Measurements from ENCODE around the gene STK32B. TPM values are rescaled to one million over a fixed set of nuclear protein-coding genes. Genes with fewer than 3 reads are reported as not detected.

STK32B gene
- total RNA-seq, 3 donors from 2014 or later, result 2.2 to 5.0 (median 4.6) TPM

- H3K4me1 ChIP-seq, result no peaks in the 10 kb centered on the region
- no peaks in the 10 kb centered on the region for H3K9me3 ChIP-seq
- H3K27ac ChIP-seq, result no peak overlapping the region
- no peaks in the 10 kb centered on the region for H3K27me3 ChIP-seq
- TF ChIP-seq POLR2A (IDR thresholded peaks at IDR 0.05) (no peak), POLR2AphosphoS5 (IDR thresholded peaks at IDR 0.05) (no peak)
- TF ChIP-seq, protein P1, sequence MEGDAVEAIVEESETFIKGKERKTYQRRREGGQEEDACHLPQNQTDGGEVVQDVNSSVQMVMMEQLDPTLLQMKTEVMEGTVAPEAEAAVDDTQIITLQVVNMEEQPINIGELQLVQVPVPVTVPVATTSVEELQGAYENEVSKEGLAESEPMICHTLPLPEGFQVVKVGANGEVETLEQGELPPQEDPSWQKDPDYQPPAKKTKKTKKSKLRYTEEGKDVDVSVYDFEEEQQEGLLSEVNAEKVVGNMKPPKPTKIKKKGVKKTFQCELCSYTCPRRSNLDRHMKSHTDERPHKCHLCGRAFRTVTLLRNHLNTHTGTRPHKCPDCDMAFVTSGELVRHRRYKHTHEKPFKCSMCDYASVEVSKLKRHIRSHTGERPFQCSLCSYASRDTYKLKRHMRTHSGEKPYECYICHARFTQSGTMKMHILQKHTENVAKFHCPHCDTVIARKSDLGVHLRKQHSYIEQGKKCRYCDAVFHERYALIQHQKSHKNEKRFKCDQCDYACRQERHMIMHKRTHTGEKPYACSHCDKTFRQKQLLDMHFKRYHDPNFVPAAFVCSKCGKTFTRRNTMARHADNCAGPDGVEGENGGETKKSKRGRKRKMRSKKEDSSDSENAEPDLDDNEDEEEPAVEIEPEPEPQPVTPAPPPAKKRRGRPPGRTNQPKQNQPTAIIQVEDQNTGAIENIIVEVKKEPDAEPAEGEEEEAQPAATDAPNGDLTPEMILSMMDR (IDR thresholded peaks at IDR 0.05), result no peak
- H3K36me3 ChIP-seq, result no peaks in the 10 kb centered on the region
- no peak overlapping the region for H3K4me3 ChIP-seq
- peak in 1 of 2 donors; percentile 30 for DNase-seq (ENCODE audit: low spot score in 2 of 2)
- intact Hi-C loops (cut with DNase I; ENCODE audit: low total_unique reads), result no loop called here
Measured at GRCh38 chr4:5471206-5471605, 419.9 kb downstream of the STK32B start.

DNA sequence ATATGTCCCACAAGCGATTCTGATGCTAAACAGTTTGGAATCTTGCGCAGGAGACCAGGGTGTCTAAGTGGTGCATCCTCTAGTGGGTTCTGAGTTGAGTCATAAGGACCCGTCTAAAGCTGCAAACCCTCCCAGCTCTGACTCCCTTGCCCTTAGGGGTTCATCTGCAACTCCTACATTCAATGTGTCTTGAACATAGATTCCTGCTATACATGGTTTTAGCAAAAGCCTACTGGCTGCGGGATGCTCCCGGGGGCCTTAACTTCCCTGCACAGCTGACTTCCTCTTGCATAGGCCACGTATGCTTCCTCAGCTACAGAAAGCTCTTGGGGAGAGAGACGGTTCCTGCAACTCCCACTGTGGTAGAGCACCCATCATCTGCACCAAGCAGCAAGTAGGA, 420.4 kb downstream of the STK32B start:
- no peak for DNase-seq (ENCODE audit: low spot score in 2 of 2)
- no peaks in the 10 kb centered on the region for H3K27me3 ChIP-seq
- no peak for TF ChIP-seq POLR2A (IDR thresholded peaks at IDR 0.05)
- TF ChIP-seq, protein P1 (IDR thresholded peaks at IDR 0.05), result no peak
- TF ChIP-seq POLR2AphosphoS5 (IDR thresholded peaks at IDR 0.05), result no peak
- H3K9me3 ChIP-seq, result no peaks in the 10 kb centered on the region
- H3K4me1 ChIP-seq, result no peaks in the 10 kb centered on the region
- no peak overlapping the region for H3K4me3 ChIP-seq
- H3K36me3 ChIP-seq, result no peaks in the 10 kb centered on the region
- intact Hi-C loops (cut with DNase I; ENCODE audit: low total_unique reads), result no loop called here
- H3K27ac ChIP-seq, result no peak overlapping the region

GRCh38 chr4:5472160-5472591, 420.9 kb downstream of the STK32B start:
- Histone ChIP-seq H3K4me1 (no peaks in the 10 kb centered on the region), H3K27ac (no peak overlapping the region), H3K4me3 (no peak overlapping the region), H3K9me3 (no peaks in the 10 kb centered on the region), H3K27me3 (no peaks in the 10 kb centered on the region), H3K36me3 (no peaks in the 10 kb centered on the region)
- TF ChIP-seq, protein P1 (IDR thresholded peaks at IDR 0.05), result no peak
- TF ChIP-seq POLR2A (IDR thresholded peaks at IDR 0.05), result no peak
- no peak for TF ChIP-seq POLR2AphosphoS5 (IDR thresholded peaks at IDR 0.05)
- peak in 1 of 2 donors; percentile 0 for DNase-seq (ENCODE audit: low spot score in 2 of 2)
- intact Hi-C loops (cut with DNase I; ENCODE audit: low total_unique reads), result no loop called here

- H3K27me3 ChIP-seq, result no peaks in the 10 kb centered on the region
- no peaks in the 10 kb centered on the region for H3K4me1 ChIP-seq
- intact Hi-C loops (cut with DNase I; ENCODE audit: low total_unique reads), result no loop called here
- H3K4me3 ChIP-seq, result no peak overlapping the region
- TF ChIP-seq POLR2AphosphoS5 (IDR thresholded peaks at IDR 0.05), result no peak
- no peak for TF ChIP-seq POLR2A (IDR thresholded peaks at IDR 0.05)
- TF ChIP-seq, protein P1 (IDR thresholded peaks at IDR 0.05), result no peak
- no peaks in the 10 kb centered on the region for H3K36me3 ChIP-seq
- no peak overlapping the region for H3K27ac ChIP-seq
- DNase-seq (ENCODE audit: low spot score in 2 of 2), result no peak
- peaks cover 0 to 6% of the 10 kb centered on the region in 2 donors for H3K9me3 ChIP-seq
Measured at GRCh38 chr4:5473125-5473524, 421.8 kb downstream of the STK32B start.

GRCh38 chr4:5474756-5475155, 423.5 kb downstream of the STK32B start:
- H3K4me1 ChIP-seq, result no peaks in the 10 kb centered on the region
- no peaks in the 10 kb centered on the region for H3K36me3 ChIP-seq
- no peak overlapping the region for H3K27ac ChIP-seq
- no peak for TF ChIP-seq POLR2AphosphoS5 (IDR thresholded peaks at IDR 0.05)
- TF ChIP-seq, protein P1 (IDR thresholded peaks at IDR 0.05), result no peak
- TF ChIP-seq POLR2A (IDR thresholded peaks at IDR 0.05), result no peak
- H3K4me3 ChIP-seq, result no peak overlapping the region
- H3K27me3 ChIP-seq, result no peaks in the 10 kb centered on the region
- DNase-seq (ENCODE audit: low spot score in 2 of 2), result peak in 1 of 2 donors; percentile 22
- peaks cover 4 to 6% of the 10 kb centered on the region in 2 donors for H3K9me3 ChIP-seq
- intact Hi-C loops (cut with DNase I; ENCODE audit: low total_unique reads), result no loop called here
